NCI-H2107 treated with DMSO at 0.1 percent for 48 hours (cell line): ENCODE measurements around the gene KCNMB4.

Experiments used
- DNase-seq: peaks from one replicate; lab custom pipeline; 2025; ENCODE audit not compliant: unreplicated experiment; lab: John Stamatoyannopoulos, UW

The KCNMB4 gene

GRCh38 chr12:70427611-70428010 lies 61.5 kb downstream of the KCNMB4 start:
- no peak for DNase-seq

- DNase-seq, result no peak
Measured at GRCh38 chr12:70430400-70430799, 64.3 kb downstream of the KCNMB4 start.

GRCh38 chr12:70436836-70437235 lies 70.7 kb downstream of the KCNMB4 start:
- DNase-seq, result no peak

- no peak for DNase-seq
Measured at GRCh38 chr12:70443062-70443673, 77.1 kb downstream of the KCNMB4 start.

- no peak for DNase-seq
Measured at GRCh38 chr12:70444903-70445302, 78.8 kb downstream of the KCNMB4 start.

GRCh38 chr12:70448371-70448770 lies 82.3 kb downstream of the KCNMB4 start:
- no peak for DNase-seq

GRCh38 chr12:70449074-70449752 lies 83.1 kb downstream of the KCNMB4 start:
- DNase-seq, result no peak

GRCh38 chr12:70449753-70450341 lies 83.8 kb downstream of the KCNMB4 start:
- DNase-seq, result no peak

- DNase-seq, result no peak
Measured at GRCh38 chr12:70451528-70451927, 85.4 kb downstream of the KCNMB4 start.

- no peak for DNase-seq
Measured at GRCh38 chr12:70456953-70457352, 90.9 kb downstream of the KCNMB4 start.

GRCh38 chr12:70459786-70460185 lies 93.7 kb downstream of the KCNMB4 start:
- DNase-seq, result no peak

GRCh38 chr12:70463997-70464396 lies 97.9 kb downstream of the KCNMB4 start:
- no peak for DNase-seq

GRCh38 chr12:70466753-70467152 lies 100.7 kb downstream of the KCNMB4 start:
- no peak for DNase-seq

- DNase-seq, result no peak
Measured at GRCh38 chr12:70467476-70467875, 101.4 kb downstream of the KCNMB4 start.

- DNase-seq, result no peak
Measured at GRCh38 chr12:70467918-70468733, 102.0 kb downstream of the KCNMB4 start.

GRCh38 chr12:70468741-70469140 lies 102.7 kb downstream of the KCNMB4 start:
- no peak for DNase-seq

GRCh38 chr12:70469221-70469820 lies 103.2 kb downstream of the KCNMB4 start:
- DNase-seq, result no peak

- no peak for DNase-seq
Measured at GRCh38 chr12:70482764-70483163, 116.7 kb downstream of the KCNMB4 start.
